HG02981 (cell line): ENCODE measurements around the gene PTTG1.

Experiments
- ATAC-seq: cut with Tn5 transposase; IDR thresholded peaks from one replicate; pipeline ENCODE4 v1.9.1; 2021; ENCODE audit warnings: mild to moderate bottlenecking, moderate library complexity; ENCODE audit not compliant: unreplicated experiment

Gene PTTG1

GRCh38 chr5:160470437-160471361, 49.0 kb downstream of the PTTG1 start:
- no peak for ATAC-seq

GRCh38 chr5:160471761-160472160, 50.1 kb downstream of the PTTG1 start:
- no peak for ATAC-seq

GRCh38 chr5:160472482-160472881, 50.8 kb downstream of the PTTG1 start:
- ATAC-seq = no peak

- ATAC-seq = no peak
Observed at GRCh38 chr5:160473681-160474080, 52.0 kb downstream of the PTTG1 start.

GRCh38 chr5:160474084-160474483, 52.4 kb downstream of the PTTG1 start:
- ATAC-seq = no peak

- ATAC-seq = no peak
Observed at GRCh38 chr5:160475864-160476438, 54.3 kb downstream of the PTTG1 start.

GRCh38 chr5:160477266-160477970, 55.8 kb downstream of the PTTG1 start:
- ATAC-seq = no peak

- ATAC-seq = no peak
Observed at GRCh38 chr5:160478163-160478562, 56.5 kb downstream of the PTTG1 start.
